Tibial nerve (tissue), 4 donors: ENCODE measurements around the gene SLC2A9.

ENCODE experiments used
- EP300 ChIP-seq, 2 donors: sonication (generic); formaldehyde crosslinking; IDR thresholded peaks; one replicate each; pipeline ENCODE4 v1.6.1; 2017; ENCODE audit warnings: antibody characterized with exemption in 2 of 2, mild to moderate bottlenecking in 1 of 2
- POLR2A ChIP-seq, 2 donors: fragments of 450-650 bp; IDR thresholded peaks; one replicate each; pipeline ENCODE4 v1.6.1; 2017; ENCODE audit warnings: antibody characterized with exemption in 2 of 2, mild to moderate bottlenecking in 2 of 2, moderate library complexity in 2 of 2
- TF ChIP-seq, protein P1 (sequence below), 5 experiments: fragments of 200-600 bp in 3 of 5; fragments of 450-650 bp in 2 of 5; sonication (generic) in 3 of 5; IDR thresholded peaks; one replicate each; pipeline ENCODE4 v1.5.1; 2016 to 2019; ENCODE audit warnings: antibody characterized with exemption in 5 of 5, mild to moderate bottlenecking in 3 of 5, moderate library complexity in 2 of 5

DNA sequence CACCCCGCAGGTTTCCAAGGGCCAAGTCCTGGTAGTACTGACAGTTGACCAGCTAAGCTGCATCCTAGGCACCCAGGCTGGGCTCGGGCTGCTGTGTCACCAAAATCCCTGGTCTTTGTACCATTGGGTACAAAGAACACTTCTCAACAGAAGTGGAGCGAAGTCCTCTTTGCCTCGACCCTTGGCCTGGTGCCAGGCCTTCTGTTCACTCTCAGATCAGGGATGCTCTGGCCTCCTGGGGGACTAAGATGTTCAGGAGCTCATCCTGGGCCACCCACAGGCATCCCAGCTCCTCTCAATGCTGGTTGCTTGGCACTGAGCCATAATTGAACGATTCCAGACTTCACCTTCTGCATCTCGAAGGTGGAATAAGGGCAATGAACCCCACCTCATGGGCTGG is 13.8 kb upstream of the SLC2A9 start:
- TF ChIP-seq, protein P1, sequence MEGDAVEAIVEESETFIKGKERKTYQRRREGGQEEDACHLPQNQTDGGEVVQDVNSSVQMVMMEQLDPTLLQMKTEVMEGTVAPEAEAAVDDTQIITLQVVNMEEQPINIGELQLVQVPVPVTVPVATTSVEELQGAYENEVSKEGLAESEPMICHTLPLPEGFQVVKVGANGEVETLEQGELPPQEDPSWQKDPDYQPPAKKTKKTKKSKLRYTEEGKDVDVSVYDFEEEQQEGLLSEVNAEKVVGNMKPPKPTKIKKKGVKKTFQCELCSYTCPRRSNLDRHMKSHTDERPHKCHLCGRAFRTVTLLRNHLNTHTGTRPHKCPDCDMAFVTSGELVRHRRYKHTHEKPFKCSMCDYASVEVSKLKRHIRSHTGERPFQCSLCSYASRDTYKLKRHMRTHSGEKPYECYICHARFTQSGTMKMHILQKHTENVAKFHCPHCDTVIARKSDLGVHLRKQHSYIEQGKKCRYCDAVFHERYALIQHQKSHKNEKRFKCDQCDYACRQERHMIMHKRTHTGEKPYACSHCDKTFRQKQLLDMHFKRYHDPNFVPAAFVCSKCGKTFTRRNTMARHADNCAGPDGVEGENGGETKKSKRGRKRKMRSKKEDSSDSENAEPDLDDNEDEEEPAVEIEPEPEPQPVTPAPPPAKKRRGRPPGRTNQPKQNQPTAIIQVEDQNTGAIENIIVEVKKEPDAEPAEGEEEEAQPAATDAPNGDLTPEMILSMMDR (IDR thresholded peaks at IDR 0.05) = no peak
- TF ChIP-seq POLR2A (IDR thresholded peaks at IDR 0.05) = no peak
- TF ChIP-seq EP300 (IDR thresholded peaks at IDR 0.05) = no peak
